Epithelial cell of proximal tubule (primary cell): ENCODE data around the gene DYRK2. TPM values are rescaled to one million over a fixed set of nuclear protein-coding genes. Genes with fewer than 3 reads are reported as not detected.

Experiments
- DNase-seq: peaks from one replicate; pipeline ENCODE4 v3.0.0-alpha.2; 2011; ENCODE audit warnings: low read depth
- H3K4me3 ChIP-seq: 2 replicates; pipeline ENCODE4 v1.5.1; 2011; ENCODE audit warnings: low read depth, mild to moderate bottlenecking, low read length
- CTCF ChIP-seq: conservative IDR thresholded peaks from 2 replicates; pipeline ENCODE4 v1.5.1; 2012; ENCODE audit warnings: low read depth, mild to moderate bottlenecking, low read length
- total RNA-seq: library from RNA; depleted of rRNA; stranded (reverse); fragments of >200 nt; gene quantifications from 2 replicates; pipeline ENCODE4 v1.2.3, GENCODE V29; 2015

The DYRK2 gene
- total RNA-seq, 1 donor from 2014 or later = 29.6 TPM

GRCh38 chr12:67659292-67659691 is 10.7 kb downstream of the DYRK2 start:
- TF ChIP-seq CTCF = no peak
- H3K4me3 ChIP-seq = no peak overlapping the region
- no peak for DNase-seq

- no peak for TF ChIP-seq CTCF
- H3K4me3 ChIP-seq = no peak overlapping the region
- no peak for DNase-seq
Measured at GRCh38 chr12:67661311-67662021, 12.9 kb downstream of the DYRK2 start.

- DNase-seq = no peak
- TF ChIP-seq CTCF = peak; percentile 16
- no peak overlapping the region for H3K4me3 ChIP-seq
Measured at GRCh38 chr12:67662910-67663538, 14.5 kb downstream of the DYRK2 start.

- H3K4me3 ChIP-seq = no peak overlapping the region
- TF ChIP-seq CTCF = no peak
- DNase-seq = no peak
Measured at GRCh38 chr12:67664171-67664570, 15.6 kb downstream of the DYRK2 start.

- DNase-seq = no peak
- no peak overlapping the region for H3K4me3 ChIP-seq
- no peak for TF ChIP-seq CTCF
Measured at GRCh38 chr12:67665679-67666078, 17.1 kb downstream of the DYRK2 start.

- H3K4me3 ChIP-seq = no peak overlapping the region
- no peak for TF ChIP-seq CTCF
- DNase-seq = no peak
Measured at GRCh38 chr12:67666605-67667004, 18.1 kb downstream of the DYRK2 start.
